22Rv1 (cell line): Measurements from ENCODE around the gene EDIL3.

Experiments used
- ZFX ChIP-seq: fragments of 450-650 bp; IDR thresholded peaks from 2 replicates; pipeline ENCODE4 v1.6.1; 2017; ENCODE audit warnings: antibody characterized with exemption, borderline replicate concordance
- TF ChIP-seq, protein P1 (sequence below): fragments of 450-650 bp; IDR thresholded peaks from 2 replicates; pipeline ENCODE4 v1.5.1; 2017; ENCODE audit warnings: mild to moderate bottlenecking

DNA sequence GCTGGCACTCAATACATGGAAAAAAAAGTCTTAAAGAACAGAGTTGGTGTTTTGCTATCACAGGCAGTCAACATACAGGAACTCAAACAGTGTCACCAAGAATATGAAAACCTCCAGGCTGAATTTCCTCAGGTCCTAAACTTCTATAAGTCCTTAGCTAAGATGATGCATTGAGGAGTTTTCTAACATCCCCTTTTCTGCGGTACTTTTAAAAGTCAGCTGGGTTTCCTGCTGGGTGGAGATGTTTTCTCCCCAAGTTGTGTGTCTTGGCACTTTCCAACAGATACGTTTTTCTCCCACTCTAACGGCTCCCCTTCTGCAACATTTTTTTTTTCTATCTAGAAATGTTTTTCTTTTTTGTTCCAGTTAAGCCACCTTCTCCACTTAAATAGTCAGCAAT is 419.2 kb downstream of the EDIL3 start:
- TF ChIP-seq, protein P1, sequence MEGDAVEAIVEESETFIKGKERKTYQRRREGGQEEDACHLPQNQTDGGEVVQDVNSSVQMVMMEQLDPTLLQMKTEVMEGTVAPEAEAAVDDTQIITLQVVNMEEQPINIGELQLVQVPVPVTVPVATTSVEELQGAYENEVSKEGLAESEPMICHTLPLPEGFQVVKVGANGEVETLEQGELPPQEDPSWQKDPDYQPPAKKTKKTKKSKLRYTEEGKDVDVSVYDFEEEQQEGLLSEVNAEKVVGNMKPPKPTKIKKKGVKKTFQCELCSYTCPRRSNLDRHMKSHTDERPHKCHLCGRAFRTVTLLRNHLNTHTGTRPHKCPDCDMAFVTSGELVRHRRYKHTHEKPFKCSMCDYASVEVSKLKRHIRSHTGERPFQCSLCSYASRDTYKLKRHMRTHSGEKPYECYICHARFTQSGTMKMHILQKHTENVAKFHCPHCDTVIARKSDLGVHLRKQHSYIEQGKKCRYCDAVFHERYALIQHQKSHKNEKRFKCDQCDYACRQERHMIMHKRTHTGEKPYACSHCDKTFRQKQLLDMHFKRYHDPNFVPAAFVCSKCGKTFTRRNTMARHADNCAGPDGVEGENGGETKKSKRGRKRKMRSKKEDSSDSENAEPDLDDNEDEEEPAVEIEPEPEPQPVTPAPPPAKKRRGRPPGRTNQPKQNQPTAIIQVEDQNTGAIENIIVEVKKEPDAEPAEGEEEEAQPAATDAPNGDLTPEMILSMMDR = no peak
- no peak for TF ChIP-seq ZFX
